NCI-H82 treated with DMSO at 0.1 percent for 48 hours (cell line): ENCODE measurements around the gene SLC19A1.

Source experiments
- DNase-seq: peaks from one replicate; lab custom pipeline; 2025; ENCODE audit not compliant: unreplicated experiment; lab: John Stamatoyannopoulos, UW

SLC19A1 gene

DNA sequence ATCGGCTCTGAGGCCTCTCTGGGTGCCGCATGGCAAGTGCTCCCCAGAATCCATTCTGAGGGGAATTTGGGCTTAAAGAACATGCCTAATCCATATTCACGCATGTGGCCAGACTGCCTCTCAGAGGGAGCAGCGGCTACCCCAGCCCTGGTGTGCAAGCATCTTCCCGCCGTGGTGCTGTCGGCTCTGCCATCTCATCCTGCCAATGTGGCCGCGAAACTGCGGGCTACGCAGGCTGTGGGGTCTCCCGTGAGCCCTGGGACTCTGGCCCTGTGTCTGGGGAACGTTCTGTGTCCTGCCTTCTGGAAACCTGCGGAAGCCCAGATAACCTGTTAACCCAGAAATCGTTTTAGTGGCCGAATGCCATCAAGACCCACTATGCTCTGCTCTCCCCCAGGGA is 60.7 kb downstream of the SLC19A1 start:
- DNase-seq = no peak

DNA sequence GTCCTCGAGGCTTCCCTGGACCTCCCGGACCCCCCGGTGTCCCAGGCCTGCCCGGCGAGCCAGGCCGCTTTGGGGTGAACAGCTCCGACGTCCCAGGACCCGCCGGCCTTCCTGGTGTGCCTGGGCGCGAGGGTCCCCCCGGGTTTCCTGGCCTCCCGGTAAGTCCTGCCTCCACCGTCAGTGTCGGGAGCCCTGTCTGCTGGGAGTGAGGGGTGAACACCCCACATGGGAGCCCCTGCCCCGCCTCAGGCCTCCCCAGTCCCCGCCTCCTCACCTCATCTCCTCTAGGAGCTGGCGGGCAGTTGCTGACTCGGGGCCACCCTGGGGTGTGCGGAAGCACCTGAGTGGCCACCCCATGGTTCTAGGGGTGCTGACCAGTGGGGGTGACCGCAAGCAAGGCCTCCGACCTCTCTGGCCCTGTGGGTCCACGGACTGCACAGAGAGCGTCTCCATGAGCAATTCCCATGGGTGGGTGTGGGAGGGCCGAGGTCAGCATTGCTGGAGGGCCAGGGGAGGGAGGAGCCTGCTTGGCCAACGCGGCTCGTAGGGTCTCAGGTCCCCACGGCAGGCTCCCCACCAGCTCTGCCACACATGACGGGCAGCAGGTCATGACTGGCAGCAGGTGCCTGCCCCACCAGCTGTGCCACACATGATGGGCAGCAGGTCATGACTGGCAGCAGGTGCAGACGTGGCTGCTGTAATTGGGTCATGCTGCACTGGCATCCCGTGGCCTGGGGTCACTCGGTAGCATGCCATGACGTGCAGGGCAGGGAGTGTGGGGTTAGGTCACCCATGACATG is 61.3 kb downstream of the SLC19A1 start:
- no peak for DNase-seq

DNA sequence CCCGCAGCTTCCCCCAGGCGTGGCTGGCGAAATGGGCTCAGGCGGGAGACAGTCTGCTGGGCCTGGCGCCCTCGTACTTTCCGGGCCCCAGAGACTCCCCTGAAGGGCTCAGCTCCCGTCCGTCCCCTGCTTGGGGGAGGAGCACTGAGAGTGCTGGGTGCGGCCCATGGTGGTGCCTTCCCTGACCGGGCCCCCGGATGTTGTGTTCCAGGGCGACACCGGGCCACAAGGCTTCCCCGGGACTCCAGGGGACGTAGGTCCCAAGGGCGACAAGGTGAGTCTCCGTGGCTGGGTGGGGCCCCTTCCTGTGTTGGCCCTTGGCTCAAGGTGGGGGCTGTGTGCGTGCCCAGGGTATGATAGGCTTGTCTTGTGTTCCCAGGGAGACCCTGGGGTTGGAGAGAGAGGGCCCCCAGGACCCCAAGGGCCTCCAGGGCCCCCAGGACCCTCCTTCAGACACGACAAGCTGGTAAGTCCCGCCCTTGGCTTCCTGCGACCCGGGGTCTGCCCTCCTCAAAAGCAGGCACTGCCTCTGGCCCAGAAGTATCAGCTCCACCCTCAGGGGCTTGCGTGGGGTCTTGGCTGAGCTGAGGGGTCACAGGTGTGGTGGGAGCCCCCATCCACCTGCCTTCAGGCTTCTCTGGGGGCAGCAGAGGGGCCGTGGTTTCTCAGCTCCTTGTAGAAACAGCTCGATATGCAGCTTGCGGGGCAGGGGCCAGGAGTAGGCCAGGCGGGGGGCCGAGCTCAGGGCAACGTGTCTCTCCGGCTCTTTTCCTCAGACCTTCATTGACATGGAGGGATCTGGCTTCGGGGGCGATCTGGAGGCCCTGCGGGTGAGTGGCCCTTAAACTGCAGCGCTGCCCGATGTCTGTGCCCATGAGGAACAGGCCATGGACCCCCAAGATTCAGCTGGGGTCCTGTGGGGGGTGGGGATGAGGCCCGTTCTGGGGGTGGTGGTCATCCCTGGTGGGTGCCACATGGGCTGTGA is 62.3 kb downstream of the SLC19A1 start:
- no peak for DNase-seq

DNA sequence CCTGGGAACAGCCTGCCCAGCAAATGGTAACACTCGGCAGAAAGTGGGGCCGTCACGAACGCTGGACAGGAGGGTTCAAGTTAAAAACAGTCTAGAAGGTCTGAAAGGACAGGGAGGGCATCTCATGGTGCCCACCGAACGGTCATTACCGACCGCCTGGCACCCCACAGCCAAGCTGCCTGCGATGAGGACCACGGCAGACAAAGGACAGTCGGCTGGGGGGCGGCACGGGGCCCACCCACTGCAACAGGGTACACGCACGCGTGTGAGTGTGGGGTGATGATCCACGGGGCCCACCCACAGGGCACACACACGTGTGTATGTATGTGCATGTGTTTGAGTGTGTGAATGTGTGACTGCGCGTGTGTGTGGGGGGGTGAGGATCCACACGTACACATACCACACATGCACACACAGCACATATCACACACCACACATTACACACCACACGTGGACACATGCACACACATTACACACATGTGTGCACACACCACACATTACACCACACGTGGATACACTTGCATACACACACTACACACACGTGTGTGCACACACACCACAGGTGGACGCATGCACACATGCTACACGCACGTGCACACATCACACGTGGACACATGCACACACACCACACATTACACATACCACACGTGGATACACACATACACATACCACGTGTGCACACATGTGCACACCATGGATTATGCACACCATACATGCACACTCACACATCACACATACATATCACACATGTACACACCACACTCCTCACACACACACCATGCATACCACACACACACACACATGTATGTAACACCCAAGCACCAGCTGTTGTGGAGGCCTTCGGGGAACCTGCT is 63.2 kb downstream of the SLC19A1 start:
- no peak for DNase-seq

DNA sequence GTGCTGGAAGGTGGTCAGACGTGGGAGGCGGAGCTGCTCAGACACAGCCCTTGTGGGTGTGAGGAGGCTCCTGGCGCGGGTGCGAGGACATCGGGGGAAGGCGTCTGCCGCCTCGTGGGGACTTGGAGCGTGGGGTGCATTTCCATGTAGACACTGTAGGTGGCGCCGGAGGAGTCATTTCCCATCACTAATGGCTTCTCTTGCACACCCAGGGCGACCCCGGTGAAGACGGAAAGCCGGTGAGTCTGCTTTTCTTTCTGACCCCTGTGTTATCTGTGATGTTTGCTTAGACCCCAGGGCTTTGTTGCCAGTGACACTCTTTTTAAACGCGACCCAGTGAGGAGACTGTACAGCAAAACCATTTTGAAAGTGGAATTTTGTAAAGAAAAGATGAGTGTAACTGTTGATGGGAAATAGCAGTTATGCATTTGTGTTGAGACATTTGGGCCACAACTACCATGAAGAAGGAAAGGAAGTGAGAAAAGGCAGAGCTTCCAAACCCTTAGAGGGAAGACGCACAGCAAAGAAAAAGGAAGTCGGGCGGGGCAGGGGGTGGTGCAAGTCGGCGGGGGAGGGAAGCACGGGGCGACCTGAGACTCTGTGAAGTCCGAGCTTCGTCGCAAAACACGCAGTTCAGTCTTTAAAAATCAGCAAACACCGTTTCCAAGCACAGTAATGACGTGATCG is 64.0 kb downstream of the SLC19A1 start:
- peak; percentile 52 for DNase-seq

DNA sequence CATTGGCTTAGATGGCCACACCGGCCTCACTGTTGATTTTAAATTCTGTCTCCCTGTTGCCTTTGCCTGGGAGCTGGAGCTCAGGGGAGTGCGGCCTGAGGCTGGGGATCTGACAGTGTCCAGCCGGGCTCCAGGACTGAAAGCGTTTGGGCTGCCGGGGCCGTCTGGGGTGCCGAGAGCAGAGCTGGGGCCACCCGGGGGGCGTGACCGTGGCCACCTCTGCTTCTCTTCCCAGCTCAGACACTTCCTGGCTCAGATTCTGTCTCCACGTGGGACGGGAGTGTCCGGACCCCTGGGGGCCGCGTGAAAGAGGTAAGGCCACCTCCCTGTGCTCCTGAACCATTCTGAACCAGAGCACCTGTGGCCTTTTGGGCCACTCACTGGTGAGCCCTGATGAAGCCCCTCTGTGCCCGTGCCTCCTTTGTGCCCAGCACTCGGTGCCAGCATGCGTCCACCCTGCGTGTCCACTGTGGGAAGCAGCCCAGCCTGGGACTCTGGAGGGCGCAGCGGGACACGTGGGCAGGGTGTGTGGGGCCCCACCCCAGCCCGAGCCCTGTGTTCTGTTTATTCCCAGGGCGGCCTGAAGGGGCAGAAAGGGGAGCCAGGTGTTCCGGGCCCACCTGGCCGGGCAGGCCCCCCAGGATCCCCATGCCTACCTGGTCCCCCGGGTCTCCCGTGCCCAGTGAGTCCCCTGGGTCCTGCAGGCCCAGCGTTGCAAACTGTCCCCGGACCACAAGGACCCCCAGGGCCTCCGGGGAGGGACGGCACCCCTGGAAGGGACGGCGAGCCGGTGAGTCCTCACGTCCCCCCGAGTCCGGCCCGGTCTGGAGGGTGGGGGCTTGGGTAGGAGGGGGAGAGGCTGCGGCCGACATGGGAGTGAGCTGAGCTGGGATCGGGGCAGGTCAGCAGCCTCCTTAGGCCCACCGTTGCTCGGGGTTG is 64.8 kb downstream of the SLC19A1 start:
- DNase-seq = no peak

DNA sequence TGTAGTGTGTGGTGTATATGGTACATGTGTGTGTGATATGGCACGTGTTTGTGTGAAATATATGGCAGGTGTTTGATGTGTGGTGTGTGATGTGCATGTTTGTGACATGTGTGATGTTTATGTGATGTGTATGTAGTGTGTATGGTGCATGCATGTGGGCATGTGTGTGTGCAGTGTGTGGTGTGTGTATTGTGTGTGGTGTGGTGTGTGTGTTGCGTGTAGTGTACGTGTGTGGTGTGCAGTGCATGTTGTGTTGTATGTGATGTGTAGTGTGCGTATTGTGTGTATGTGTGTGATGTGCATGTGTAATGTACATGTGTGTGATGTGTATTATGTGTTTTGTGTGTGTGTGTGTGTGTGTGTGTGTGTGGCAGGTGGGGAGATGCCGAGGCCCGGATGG is 65.7 kb downstream of the SLC19A1 start:
- no peak for DNase-seq

DNA sequence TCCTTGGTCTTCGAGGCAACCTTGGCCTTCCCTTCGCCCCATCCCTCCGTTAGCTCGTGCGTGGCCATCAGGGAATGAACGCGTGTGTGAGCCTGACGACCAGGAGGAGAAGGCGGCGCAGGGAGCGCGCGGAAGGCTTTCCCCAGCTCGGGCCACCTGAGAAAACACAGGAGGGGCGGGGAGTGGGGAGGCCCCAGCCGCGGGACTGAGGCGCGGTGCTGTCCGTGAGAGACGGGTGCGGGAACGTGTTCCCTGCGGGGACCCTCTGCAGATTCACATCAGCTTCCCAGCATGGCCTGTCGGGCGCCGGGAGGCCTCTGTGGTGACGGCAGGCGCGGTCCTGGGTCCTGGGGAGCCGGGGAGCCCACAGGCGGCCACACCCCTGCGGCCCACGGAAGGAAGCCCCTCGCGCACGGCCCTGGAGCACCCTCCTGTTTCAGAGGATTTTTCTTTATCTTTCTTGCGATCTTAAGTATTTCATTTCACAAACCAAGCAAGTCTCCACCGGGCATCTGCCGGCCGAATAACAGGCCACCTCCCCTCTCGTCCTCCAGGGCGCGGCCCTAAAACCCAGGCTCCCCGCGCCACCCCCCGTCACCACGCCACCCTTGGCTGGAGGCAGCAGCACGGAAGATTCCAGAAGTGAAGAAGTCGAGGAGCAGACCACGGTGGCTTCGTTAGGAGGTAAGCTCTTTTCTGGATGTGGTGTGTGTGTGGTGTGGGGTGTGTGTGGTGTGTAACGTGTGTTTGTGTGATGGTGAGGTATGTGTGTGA is 66.3 kb downstream of the SLC19A1 start:
- no peak for DNase-seq

DNA sequence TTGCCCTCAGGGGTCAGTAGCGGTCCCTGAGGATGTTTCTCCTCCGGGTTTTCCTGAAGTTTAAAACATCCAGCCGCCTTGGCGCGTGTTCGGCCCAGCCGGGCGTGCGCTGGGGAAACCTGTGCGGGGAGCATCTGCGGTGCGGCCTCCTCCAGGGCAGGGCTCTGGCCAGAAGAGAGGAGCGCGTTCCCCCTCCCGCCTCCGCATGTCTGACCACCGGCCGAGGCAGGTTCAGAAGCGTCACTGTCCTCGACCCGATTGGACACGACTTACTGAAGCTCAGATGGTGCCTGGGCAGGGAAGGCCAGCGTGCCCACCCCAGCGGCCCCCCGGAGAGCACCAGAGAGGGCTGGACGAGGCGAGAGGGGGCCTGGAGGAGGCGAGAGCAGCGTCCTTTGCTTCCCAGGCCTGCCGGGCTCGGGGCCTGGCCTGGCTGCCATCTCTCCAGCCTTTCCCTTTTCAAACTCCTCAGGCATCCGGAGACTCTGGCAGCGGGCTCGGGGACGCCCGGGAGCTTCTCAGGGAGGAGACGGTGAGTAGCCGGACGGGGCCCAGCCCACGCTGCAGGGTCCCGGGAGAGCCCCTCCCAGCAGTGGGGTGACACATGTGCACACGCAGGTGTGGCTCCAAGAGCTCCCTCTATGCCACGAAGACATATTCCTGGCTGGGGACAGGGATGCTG is 67.1 kb downstream of the SLC19A1 start:
- DNase-seq = no peak

DNA sequence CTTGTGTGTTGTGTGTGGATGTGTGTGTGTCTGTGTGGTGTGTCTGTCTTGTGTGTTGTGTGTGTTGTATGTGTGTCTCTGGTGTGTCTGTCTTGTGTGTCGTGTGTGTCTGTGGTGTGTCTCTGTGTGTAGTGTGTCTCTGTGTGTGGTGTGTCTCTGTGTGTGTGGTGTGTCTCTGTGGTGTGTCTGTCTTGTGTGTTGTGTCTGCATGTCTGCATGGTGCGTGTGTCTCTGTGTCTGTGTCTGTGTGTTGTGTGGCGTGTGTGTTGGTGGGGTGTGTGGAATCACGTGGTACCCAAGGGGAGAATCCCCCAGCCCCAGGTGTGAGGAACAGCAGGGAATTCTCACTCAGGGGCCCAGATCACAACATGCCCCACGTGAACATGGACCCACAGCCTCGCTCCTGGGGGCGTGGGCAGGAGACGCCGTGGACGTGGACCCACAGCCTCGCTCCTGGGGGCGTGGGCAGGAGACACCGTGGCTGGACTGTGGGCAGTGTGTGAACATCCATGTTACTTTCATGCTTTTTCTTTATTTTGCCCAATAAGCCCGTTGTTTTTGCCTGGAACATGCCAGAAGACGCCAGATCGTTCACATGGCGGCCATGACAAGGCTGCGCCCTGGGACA is 67.8 kb downstream of the SLC19A1 start:
- no peak for DNase-seq

DNA sequence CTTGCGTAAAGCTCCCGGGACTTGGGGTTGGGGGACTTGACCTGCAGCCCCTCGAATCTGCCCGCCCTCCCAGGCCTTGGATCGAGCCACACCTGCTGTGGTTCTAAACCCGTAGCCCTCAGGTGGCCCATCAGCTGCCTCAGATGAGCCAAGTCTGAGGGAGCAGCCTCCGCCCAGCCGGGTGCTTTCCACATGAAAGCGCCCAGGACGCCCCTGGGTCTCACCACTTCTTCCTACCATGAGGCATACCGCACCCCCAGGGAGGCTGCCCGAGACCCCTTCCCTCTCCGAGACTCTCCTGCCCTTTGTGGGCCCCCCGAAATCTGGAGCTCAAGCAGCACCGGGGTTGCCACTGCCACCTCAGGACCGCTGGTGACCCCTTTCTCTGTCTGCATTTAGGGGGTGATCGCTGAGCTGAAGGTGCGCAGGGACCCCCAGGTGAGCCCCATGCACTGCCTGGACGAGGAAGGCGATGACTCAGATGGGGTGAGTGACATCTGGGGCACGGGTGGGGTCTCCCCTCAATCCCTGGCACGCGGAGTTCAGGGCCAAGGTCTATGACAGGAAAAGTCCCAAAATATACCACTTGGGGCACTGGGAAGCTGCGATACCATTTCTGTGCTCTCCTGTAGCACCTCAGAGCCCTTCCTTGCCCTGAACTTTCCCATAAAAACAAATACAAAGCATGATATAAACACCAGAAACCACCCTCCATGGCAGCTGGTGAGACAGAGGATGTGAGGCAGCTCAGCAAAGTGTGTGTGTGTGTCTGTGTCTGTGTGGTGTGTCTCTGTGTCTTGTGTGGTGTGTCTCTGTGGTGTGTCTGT is 68.5 kb downstream of the SLC19A1 start:
- DNase-seq = no peak

DNA sequence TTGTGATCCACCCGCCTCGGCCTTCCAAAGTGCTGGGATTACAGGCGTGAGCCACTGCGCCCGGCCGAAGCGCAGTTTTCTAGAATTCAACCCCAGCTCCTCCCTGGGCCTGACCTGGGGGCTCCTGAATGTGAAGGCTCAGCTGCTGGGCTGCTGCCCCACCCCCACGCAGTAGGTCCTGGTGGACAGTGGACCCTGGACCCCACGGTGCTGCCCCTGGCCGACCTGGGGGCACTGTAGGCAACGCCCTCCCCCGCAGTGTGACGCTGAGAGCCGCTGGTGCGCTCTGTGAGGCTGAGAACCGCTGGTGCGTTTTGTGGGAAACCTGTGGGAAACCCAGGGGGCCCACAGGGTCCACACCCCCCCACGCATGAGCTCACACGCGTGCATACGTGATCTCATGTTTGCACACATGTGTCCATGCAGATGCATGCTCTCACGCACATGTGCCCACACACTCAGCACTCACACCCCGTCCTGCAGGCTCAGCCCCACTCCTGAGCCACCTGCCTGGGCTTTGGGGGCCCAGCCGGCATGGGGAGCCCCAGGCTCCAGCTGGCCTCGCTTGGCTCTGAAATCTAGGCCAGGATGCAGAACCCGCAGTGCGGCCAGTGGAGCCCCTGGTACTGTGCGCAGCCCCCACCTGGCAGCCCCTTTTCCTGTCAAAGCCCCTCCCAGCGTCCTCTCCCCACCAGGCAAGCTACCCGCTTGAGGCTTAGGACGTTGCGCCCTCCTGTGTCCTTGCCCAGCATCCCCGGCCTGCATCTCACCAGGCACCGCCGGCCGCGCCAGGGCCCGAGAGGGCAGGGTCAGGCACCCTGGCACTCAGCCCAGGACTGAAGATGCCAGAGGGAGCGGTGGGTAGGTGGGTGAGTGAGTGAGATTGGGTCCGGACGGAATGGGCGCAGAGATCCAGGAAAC is 69.5 kb downstream of the SLC19A1 start:
- no peak for DNase-seq

DNA sequence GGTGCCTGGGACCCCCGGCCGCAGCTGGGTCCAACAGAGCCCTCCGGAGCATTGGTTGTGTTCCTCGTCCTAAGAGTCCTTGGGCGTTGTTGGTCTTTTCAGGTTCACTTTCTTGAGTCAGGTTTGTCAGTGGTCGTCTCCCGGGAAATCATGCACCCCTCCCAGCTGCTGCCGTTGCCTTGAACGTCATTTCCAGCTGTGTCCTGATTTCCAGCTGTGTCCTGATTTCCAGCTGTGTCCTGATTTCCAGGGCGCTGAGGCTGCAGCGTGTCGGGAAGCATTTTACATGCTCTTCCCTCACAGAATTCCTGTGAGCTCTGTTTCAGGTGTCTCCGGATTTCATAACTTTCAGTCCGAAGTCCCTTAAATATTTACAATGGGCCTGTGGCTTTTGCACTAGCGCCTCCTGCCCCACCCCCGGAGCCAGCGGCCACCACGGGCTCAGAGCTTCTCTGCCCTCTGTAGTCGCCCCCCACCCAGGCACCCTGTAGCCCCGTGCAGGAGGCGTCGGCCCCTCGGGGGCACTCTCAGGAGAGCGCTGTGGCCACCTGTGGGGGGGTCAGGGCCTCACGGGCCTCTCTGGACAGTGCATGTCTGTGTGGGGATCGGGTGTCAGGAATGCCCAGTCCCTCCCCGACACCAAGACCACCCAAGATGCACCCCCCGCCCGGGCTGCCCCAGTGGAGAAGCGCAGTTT is 70.6 kb downstream of the SLC19A1 start:
- no peak for DNase-seq

DNA sequence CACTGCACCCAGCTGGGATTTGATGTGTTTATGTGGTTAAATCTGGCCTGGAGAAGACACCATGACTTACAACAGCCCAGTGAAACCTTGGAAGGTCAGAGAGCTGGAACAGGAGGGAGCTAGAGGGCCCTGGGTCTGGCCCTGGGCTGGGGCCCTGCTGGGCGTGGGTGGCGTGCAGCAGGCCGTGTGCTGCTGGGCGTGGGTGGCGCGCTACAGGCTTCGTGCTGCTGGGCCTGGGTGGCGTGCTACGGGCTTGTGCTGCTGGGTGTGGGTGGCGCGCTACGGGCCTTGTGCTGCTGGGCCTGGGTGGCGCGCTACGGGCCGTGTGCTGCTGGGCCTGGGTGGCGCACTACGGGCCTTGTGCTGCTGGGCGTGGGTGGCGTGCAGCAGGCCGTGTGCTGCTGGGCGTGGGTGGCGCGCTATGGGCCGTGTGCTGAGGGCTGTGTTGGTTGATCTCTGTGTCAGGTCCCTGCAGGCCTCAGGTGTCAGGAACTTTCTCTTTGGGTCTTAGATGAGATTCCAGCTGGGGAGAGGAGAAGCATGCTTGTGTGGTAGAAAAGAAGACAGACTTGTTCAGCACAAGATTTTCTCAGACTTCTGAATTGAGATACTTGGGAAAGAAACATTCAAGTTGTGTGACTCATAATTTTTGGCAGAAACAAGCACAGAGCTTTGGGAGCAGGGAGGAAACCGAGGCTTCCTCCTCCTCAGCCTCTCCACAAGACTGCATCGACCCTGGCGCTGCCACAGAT is 71.3 kb downstream of the SLC19A1 start:
- no peak for DNase-seq
